HG03066 (cell line): Measurements from ENCODE around the gene UBXN2A.
"Not testable (repeated sequence)": the region's sequence is repeated elsewhere in the genome, so short reads cannot be mapped to it uniquely, and the experiment has no call there.

Experiments
- ATAC-seq: cut with Tn5 transposase; IDR thresholded peaks from one replicate; pipeline ENCODE4 v1.9.1; 2021; ENCODE audit warnings: low read depth; ENCODE audit not compliant: unreplicated experiment

Gene UBXN2A

DNA sequence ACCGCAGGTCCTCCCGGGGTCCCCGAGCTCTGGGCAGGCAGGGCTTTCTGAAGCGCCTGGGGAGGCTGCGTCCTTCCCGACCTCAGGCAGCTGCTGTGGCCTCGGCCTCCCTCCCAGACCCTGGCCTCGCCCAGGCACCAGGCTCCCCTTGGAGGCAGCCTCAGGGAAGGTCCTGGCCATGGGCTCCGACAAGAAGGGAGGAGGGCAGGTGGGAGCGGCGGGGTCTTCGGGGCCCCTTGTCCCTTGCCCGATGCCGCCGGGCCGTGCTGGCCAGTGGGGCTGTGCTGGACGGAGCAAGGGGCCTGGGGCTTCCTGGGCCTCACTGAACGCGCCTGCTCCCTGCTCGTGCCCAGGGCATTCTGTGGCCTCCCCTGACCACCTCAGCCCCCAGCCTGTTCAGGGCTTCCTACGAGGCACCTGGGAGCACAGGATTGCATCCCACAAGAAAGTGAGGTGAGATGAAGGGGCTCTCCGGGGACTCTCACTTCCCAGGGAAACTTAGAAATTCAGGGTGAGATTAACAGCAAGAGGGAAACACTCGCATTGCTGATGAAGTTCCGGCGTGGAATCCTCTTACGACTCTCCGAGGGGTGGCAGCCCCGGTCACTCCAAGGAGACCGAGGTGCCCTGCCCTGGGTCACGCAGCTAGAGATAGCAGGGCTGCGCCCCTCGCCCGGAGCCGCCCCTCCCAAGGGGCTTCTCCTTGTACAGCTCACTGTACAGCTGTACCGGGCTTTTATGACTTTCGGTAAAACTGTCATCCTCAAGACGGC is 70.4 kb downstream of the UBXN2A start:
- no peak for ATAC-seq

DNA sequence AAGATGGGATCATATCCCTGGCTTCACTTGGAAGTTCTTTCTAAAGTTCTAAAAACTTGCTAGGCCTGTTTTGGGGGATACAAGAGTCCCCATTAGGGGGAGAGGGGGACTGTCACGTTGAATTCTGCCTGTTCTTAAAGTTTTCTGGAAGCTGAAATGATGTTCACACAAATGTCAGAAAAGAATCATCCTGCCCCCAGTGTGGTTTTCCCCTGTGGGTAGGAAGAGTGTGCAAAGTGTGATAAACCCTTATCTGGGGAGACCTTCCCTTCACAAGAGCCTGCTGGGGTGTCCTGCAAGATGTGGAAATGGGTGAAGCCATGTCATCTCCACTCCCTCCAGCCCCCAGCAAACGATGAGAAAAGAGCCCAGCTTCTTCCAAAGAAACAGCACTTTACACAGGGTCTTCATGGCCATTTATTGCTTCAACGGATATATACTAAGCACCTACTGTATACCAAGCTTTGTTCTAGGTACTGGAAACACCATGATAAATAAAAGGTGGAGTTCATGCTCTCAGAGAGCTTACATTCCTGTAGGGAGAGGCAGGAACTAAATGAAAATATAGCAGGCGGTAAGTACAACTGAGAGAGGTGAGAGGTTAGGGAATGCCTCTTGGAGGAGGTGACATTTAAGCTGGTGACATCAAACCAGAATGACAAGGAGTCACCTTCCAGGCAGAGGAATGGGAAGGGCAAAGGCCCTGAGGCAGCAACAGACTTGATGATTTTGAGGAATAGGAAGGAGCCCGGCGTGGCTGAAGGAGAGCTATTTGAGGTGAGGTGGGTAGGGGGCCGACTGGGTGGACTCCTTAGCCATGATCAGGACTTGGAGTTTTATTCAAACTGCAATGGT is 71.2 kb downstream of the UBXN2A start:
- no peak for ATAC-seq

DNA sequence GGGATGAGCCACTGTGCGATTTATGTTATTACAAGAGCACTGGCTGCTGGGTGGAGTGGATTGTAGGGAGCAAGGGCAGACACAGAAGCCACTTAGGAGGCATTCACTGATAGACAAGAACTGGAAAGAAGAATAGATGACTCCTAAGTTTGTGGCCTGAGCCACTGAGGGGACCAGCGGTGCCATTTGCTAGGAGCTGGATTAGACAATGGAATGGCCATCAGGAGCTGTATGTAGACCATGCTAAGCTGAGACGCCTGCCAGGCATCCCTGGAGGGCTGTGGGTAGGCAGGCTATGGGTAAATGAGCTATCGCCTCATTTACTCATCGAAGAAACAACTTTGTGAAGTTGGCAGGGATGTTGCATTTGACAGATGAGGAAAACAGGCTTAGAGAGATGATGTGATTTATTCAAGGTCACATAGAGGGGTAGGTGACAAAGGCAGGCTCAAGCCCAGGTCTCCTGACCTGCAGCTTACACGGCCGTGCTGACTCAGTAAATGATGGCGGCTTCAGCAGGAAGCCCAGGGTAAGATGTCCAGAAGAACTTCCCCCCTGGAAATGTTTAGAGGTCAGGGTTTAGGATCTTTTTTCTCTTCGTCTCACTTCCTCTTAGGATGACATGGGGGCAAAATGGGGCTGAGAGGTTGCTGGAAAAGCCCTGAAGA is 72.4 kb downstream of the UBXN2A start:
- no peak for ATAC-seq

DNA sequence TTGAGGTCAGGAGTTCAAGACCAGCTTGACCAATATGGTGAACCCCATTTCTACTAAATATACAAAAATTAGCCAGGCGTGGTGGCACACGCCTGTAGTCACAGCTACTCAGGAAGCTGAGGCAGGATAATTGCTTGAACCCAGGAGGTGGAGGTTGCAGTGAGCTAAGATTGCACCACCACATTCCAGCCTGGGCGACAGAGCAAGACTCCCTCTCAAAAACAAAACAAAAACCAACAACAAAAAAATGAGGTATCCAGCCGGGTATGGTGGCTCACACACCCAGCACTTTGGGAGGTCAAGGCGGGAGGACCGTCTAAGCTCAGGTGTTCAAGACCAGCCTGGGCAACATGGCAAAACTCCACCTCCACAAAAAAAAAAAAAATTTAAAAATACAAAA is 74.6 kb downstream of the UBXN2A start:
- ATAC-seq: not testable (repeated sequence)

DNA sequence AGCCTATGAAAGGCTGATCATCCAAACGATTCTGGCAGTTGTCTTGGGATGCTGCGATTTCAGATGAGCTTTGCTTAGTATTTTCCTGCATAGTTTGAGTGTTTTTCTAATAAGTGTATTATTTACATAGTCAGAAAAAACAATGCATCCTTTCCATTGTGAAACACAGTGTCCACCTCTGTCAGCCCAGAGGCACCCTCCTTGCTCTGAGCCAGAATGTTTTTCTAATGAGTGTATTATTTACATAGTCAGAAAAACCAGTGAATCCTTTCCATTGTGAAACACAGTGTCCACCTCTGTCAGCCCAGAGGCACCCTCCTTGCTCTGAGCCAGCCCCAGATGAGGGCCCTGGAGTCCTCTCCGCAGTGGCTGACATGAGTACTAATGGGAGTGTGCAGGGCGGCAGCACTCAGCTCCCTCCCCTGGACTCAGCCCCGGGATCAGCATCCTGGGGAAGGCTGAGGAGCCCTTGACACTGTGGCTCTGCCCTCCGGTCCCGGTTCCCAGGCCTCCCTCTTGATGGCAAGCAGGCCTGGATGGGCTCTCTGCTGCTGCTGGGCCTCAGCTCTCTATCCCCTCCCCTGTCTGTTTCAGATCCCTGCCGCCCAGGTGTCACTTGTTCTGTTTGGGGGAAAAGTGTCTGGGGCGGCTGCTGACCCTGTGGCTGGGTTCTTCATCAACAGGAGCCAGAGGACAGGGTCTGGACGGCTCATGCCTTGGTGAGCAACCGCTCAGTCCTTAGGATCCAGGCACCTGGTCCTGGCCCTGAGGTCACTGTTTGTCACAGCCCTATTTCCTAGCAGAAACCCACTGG is 75.5 kb downstream of the UBXN2A start:
- no peak for ATAC-seq

- no peak for ATAC-seq
Measured at GRCh38 chr2:24016376-24016761, 76.1 kb downstream of the UBXN2A start.

DNA sequence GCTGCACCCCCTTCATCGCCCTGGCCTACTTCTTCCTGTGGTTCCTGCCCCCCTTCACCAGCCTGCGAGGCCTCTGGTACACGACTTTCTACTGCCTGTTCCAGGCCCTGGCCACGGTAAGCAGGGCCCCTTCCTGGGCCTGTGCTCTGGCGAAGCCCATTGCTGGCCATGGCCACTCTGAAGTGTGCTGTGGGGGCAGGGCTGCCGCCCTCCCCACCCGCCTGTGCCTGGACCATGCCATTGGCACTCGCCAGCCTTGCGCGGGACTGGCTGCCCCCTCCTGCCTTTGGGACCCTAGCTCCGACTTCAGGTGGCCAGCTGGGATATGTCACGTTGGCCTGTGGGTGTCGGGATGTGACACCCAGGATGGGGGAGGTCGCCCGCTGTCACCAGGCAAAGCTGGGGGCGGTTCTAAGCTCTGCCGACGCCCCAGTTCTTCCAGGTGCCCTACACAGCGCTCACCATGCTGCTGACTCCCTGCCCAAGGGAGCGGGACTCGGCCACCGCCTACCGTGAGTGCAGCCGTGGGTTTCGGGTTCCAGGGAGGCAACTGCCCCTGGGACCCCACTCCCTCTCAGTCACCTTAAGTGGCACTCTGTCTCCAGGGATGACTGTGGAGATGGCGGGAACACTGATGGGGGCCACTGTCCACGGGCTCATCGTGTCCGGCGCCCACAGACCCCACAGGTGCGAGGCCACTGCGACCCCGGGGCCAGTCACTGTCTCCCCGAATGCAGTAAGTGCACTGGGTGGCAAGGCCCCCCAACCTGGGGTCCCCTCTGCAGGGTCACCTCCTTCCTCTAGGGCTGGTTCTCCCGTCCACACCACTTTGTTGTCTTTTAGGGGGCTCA is 76.8 kb downstream of the UBXN2A start:
- no peak for ATAC-seq

DNA sequence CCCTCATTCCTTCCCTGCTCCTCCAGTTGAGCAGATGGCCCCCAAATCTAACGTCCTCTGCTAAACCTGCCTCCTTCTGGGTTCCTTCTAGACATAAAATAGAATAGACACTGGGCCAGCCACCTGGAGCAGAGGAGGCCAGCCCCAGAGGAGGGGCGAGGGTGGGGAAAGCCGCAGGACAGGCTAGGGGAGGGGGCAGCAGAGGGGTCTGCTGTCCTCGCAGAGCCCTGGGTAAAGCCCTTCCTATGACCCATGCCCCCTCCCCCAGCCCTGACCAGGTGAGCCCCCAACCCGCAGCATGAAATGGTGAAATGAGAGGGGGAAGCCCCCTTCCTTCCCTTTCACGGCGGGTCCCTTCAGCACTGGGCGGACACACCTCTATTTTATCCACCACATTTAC is 77.4 kb downstream of the UBXN2A start:
- no peak for ATAC-seq

DNA sequence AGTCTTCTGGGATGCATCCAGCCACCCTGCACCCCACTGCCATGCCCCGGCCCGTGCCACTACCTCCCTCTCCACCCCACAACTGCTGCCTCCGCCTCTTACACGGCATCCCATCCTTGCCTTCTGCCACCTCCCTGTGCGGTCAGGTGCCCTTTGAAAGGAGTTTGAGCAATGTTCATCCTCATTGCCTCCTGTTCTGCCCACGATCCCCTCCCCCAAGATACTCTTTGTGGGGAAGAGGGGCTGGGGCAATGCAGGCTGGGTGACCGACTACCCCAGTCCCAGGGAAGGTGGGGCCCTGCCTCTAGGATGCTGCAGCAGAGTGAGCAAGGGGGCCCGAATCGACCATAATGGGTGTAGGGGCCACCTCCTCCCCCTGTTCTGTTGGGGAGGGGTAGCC is 78.0 kb downstream of the UBXN2A start:
- ATAC-seq: no peak

- no peak for ATAC-seq
Measured at GRCh38 chr2:24019729-24020128, 79.5 kb downstream of the UBXN2A start.

DNA sequence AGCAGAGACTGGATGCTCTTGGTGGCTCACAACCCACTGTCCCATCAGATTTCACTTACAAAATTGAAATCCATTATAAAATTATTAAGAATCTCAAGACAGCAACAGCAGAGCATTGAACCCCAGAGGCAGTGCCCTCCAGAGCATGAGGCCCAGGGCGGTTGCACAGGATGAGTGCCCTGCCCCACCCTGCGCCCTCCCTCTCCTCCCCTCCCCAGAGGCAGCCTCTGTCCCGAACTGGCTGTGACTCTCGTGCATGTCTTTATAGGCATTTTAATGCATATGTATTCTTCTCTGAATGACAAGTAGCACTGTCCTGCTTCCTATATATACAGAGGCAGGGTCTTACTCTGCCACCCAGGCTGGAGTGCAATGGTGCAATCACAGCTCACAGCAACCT is 80.0 kb downstream of the UBXN2A start:
- no peak for ATAC-seq

GRCh38 chr2:24021122-24021998 is 81.1 kb downstream of the UBXN2A start:
- ATAC-seq: no peak

GRCh38 chr2:24022324-24022974 is 82.2 kb downstream of the UBXN2A start:
- ATAC-seq: no peak

GRCh38 chr2:24022975-24023575 is 82.8 kb downstream of the UBXN2A start:
- ATAC-seq: no peak

DNA sequence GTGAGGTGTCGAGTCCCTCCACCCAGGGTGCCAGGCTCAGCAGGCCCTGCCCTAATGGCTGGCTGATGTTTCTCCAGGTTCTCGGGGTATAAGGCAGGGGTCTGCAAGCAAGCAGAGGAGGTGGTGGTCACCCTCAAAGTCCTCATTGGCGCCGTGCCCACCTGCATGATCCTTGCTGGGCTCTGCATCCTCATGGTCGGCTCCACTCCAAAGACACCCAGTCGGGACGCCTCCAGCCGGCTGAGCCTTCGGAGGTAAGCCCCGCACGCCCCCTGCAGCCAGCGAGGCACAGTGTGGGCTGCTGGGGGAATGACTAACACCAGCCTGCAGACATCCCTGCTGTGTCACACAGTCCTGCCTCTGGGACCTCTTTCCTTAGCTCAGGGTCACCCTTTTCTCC is 83.8 kb downstream of the UBXN2A start:
- no peak for ATAC-seq

DNA sequence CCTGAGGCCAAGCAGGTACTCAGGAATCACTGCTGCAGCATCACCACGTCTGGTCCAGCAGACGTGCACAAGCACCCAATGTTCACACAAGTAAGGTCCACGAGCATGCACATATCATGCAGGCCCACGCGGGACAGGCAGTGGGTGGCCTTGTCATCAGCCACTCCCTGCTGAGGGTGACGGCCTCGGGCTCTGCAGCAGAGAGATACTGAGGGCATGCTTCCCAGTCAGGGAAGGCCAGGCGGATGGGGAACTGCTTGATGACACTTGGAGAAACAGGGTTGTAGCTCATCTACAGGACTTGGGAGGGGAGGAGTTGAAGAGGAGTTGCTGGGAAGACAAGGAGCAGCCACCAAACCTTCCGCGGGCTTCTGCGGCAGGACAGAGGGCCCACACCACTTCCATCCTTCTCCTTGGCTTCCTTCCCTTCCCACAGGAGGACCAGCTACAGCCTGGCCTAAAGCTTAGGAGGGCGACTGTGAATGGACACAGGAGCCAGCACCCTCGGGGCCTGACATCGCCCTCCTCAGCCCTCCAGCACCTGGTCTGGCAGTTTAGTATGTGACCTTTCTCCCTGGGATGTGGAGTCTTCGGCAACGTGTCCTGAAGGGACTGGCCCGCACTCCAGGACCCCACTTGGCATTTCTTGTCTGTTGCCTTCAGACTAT is 84.9 kb downstream of the UBXN2A start:
- no peak for ATAC-seq

DNA sequence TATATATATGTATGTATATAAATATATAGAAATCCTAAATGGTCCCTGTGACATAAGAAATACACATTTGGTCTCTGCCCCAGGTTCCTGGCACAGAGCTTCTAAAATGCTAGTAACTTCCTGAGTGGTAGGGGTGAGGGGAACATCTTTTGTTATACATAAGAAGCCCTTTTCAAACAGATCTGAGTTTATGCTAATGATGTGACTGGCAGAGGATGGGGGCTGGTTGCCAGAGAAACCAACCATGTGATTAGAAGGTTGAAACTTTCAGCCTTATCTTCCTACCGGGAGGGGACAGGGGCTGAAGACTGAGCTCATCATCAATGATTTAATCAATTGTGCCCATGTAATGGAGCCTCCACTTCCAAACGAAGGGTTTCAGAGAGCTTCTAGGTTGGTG is 86.0 kb downstream of the UBXN2A start:
- no peak for ATAC-seq
